ENCODE results near the gene MDH2. TPM values are rescaled to one million over a fixed set of nuclear protein-coding genes. Genes with fewer than 3 reads are reported as not detected.

MDH2 gene
- total and polyA plus RNA-seq, 4 donors: 33.6 to 275 (median 163) TPM

GRCh38 chr7:76049295-76049694 is 1.4 kb downstream of the MDH2 start:
- WGBS: 87% methylated on average over 6 of the region's 6 CpGs
- Histone ChIP-seq H3K36me3 (ENCODE audit: control insufficient read depth in 4 of 4, insufficient read depth in 3 of 4, low read depth in 1 of 4, low read length in 3 of 4) (peaks cover 0 to 10% (median under 1%) of the 10 kb centered on the region in 4 donors), H3K27ac (ENCODE audit: low read depth in 1 of 2, low read length in 2 of 2) (peak overlapping the region in 1 of 2 donors; percentile 14), H3K4me1 (ENCODE audit: control insufficient read depth in 4 of 4, insufficient read depth in 4 of 4, low read length in 3 of 4) (peaks cover 8 to 22% (median 14%) of the 10 kb centered on the region in 4 donors), H3K9ac (ENCODE audit: low read depth in 1 of 2, low read length in 2 of 2) (no peak overlapping the region), H3K9me3 (ENCODE audit: control insufficient read depth in 4 of 4, low read length in 3 of 4) (no peaks in the 10 kb centered on the region), H3K27me3 (ENCODE audit: control insufficient read depth in 4 of 4, insufficient read depth in 4 of 4, low read length in 3 of 4) (no peaks in the 10 kb centered on the region), H3K4me3 (ENCODE audit: low read depth in 1 of 3, low read length in 3 of 3) (peak overlapping the region in 2 of 3 donors; percentile 82 to 95)
- no peak for DNase-seq (ENCODE audit: low spot score)
- no peak for TF ChIP-seq REST (IDR thresholded peaks at IDR 0.05)
- no peak for TF ChIP-seq ATF3 (IDR thresholded peaks at IDR 0.05)
- TF ChIP-seq HNF4G (IDR thresholded peaks at IDR 0.05): no peak
- no peak for TF ChIP-seq FOXA2 (IDR thresholded peaks at IDR 0.05)
- no peak for TF ChIP-seq GABPA (IDR thresholded peaks at IDR 0.05 in 1 of 2, conservative IDR thresholded peaks at IDR 0.05 in 1 of 2)
- TF ChIP-seq RAD21 (IDR thresholded peaks at IDR 0.05): no peak
- TF ChIP-seq HNF4A (conservative IDR thresholded peaks at IDR 0.05): no peak

GRCh38 chr7:76050545-76050944 is 2.6 kb downstream of the MDH2 start:
- H3K4me1 ChIP-seq (ENCODE audit: control insufficient read depth in 4 of 4, insufficient read depth in 4 of 4, low read length in 3 of 4): peaks cover 8 to 21% (median 13%) of the 10 kb centered on the region in 4 donors
- TF ChIP-seq GABPA (IDR thresholded peaks at IDR 0.05 in 1 of 2, conservative IDR thresholded peaks at IDR 0.05 in 1 of 2): no peak
- no peak for TF ChIP-seq RAD21 (IDR thresholded peaks at IDR 0.05)
- TF ChIP-seq ZBTB33 (IDR thresholded peaks at IDR 0.05): no peak
- TF ChIP-seq RXRA (IDR thresholded peaks at IDR 0.05): no peak
- TF ChIP-seq FOXA2 (IDR thresholded peaks at IDR 0.05): no peak
- TF ChIP-seq FOXA1 (IDR thresholded peaks at IDR 0.05): no peak
- TF ChIP-seq JUND (IDR thresholded peaks at IDR 0.05): no peak
- no peak for TF ChIP-seq MAX (IDR thresholded peaks at IDR 0.05)
- TF ChIP-seq YY1 (IDR thresholded peaks at IDR 0.05): no peak
- TF ChIP-seq HNF4G (IDR thresholded peaks at IDR 0.05): no peak
- no peak for TF ChIP-seq CTCF (IDR thresholded peaks at IDR 0.05; ENCODE audit: low read depth, low read length, missing input control)
- TF ChIP-seq HNF4A (conservative IDR thresholded peaks at IDR 0.05): no peak
- TF ChIP-seq SP1 (IDR thresholded peaks at IDR 0.05): no peak
- no peak for TF ChIP-seq EGR1 (IDR thresholded peaks at IDR 0.05; ENCODE audit: low read depth in 2 of 2)
- TF ChIP-seq REST (IDR thresholded peaks at IDR 0.05): no peak
- TF ChIP-seq ATF3 (IDR thresholded peaks at IDR 0.05): no peak
- TF ChIP-seq TAF1 (conservative IDR thresholded peaks at IDR 0.05): no peak
- TF ChIP-seq NR2F2 (IDR thresholded peaks at IDR 0.05): no peak
- no peaks in the 10 kb centered on the region for H3K9me3 ChIP-seq (ENCODE audit: control insufficient read depth in 4 of 4, low read length in 3 of 4)
- H3K36me3 ChIP-seq (ENCODE audit: control insufficient read depth in 4 of 4, insufficient read depth in 3 of 4, low read depth in 1 of 4, low read length in 3 of 4): peaks cover 0 to 15% (median 2%) of the 10 kb centered on the region in 4 donors
- no peak overlapping the region for H3K9ac ChIP-seq (ENCODE audit: low read depth in 1 of 2, low read length in 2 of 2)
- DNase-seq (ENCODE audit: low spot score): no peak
- no peak overlapping the region for H3K27ac ChIP-seq (ENCODE audit: low read depth in 1 of 2, low read length in 2 of 2)
- H3K27me3 ChIP-seq (ENCODE audit: control insufficient read depth in 4 of 4, insufficient read depth in 4 of 4, low read length in 3 of 4): no peaks in the 10 kb centered on the region
- H3K4me3 ChIP-seq (ENCODE audit: low read depth in 1 of 3, low read length in 3 of 3): no peak overlapping the region
- WGBS: 96% methylated on average over 5 of the region's 5 CpGs

Data from liver (tissue), 9 donors.